ENCODE data around the gene GRB10.

DNA sequence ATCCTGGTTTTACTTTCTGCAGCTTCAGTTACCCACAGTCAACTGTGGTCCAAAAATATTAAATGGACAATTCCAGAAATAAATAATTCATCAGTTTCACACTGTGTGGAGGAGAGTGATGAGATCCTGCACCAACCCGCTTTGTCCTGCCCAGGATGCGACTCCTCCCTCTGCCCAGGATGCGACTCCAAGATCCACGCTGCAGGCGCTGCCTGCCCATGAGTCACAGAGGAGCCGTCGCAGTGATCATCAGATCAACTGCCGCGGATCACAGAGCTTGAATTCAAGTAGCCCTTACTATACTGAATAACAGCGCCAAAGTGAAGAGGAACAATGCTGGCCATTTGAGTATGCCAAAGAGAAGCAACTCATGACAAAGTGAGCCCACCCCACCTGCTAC is 61.5 kb downstream of the GRB10 start:
- TF ChIP-seq REST (IDR thresholded peaks at IDR 0.05) (no peak), CTCF (IDR thresholded peaks at IDR 0.05; ENCODE audit: low read depth, low read length, missing input control) (no peak), JUND (IDR thresholded peaks at IDR 0.05) (no peak), YY1 (IDR thresholded peaks at IDR 0.05) (no peak), FOXA1 (IDR thresholded peaks at IDR 0.05) (no peak), ATF3 (IDR thresholded peaks at IDR 0.05) (no peak), RAD21 (IDR thresholded peaks at IDR 0.05) (no peak), MAX (IDR thresholded peaks at IDR 0.05) (no peak), GABPA (IDR thresholded peaks at IDR 0.05 in 1 of 2, conservative IDR thresholded peaks at IDR 0.05 in 1 of 2) (no peak)
- TF ChIP-seq, protein P1, sequence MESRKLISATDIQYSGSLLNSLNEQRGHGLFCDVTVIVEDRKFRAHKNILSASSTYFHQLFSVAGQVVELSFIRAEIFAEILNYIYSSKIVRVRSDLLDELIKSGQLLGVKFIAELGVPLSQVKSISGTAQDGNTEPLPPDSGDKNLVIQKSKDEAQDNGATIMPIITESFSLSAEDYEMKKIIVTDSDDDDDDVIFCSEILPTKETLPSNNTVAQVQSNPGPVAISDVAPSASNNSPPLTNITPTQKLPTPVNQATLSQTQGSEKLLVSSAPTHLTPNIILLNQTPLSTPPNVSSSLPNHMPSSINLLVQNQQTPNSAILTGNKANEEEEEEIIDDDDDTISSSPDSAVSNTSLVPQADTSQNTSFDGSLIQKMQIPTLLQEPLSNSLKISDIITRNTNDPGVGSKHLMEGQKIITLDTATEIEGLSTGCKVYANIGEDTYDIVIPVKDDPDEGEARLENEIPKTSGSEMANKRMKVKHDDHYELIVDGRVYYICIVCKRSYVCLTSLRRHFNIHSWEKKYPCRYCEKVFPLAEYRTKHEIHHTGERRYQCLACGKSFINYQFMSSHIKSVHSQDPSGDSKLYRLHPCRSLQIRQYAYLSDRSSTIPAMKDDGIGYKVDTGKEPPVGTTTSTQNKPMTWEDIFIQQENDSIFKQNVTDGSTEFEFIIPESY (IDR thresholded peaks at IDR 0.05) = no peak
